Measurements from ENCODE around the gene TMEM131.

The TMEM131 gene

GRCh38 chr2:97796465-97797126 lies 199.2 kb downstream of the TMEM131 start:
- no peak for FAIRE-seq

- no peak for FAIRE-seq
Measured at GRCh38 chr2:97792416-97792815, 203.3 kb downstream of the TMEM131 start.

DNA sequence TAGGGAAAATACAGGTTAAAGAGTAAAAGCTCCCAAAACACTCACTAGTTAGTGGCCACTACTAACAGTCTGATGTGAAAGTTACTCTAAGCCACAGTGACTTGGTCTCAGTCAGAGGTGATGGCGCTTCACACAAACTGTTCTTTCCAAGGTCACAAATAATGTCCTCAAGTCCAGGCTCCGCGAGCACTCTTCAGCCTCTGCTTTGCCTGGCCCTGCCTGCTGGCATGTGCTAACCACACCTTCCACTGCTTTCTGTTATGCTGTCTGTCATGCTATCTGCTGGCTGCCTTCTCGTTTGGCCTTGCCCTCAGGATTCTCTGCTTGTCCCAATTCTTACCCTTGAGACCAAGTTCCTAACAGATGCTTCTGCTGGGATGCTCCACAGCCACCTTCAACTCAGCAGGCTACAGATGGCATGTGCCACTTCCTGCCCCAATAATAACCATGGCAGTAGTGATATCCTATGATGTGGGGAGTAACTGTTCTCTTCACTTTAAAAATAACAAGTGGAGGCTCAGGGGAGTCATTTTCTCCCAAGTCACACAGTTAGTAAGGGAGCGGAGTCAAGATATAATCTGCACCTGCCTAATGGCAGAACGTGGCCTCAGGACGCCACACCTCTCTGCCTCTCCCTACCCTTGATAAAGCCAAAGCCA lies 206.6 kb downstream of the TMEM131 start:
- FAIRE-seq = no peak

DNA sequence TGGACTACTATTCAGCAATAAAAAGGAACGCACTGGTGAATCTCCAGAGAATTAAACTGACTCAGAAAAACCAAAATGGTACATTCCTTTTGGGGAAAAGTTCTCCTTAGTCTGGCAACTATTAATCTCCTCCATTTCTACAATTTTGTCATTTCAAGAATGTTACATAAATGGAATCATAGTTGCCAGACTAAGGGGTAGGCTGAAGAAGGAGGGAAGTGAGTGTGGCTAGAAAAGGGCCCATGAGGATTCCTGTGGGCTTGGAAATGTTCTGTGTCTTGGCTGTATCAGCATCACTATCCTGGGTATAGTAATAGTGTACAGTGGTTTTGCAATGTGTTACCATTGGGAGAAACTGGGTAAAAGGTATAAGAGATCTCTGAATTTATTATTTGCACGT lies 209.9 kb downstream of the TMEM131 start:
- FAIRE-seq = no peak

DNA sequence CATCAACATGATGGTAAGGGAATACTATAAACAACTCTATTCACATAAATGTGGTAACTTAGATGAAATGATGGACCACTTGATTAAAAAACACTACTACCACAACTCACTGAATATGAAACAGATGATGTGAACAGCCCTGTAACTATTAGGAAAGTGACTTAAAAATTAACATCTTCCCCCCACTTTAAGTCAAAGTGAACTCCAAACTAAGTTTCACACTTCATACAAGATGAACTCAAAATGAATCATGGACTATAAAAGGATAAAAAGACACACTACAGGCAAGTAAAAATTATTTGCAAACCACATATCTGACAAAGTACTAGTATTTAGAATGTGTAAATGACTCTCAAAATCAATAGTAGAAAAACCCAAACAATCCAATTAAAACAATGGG lies 210.8 kb downstream of the TMEM131 start:
- no peak for FAIRE-seq

GRCh38 chr2:97781981-97782380 lies 213.8 kb downstream of the TMEM131 start:
- no peak for FAIRE-seq

DNA sequence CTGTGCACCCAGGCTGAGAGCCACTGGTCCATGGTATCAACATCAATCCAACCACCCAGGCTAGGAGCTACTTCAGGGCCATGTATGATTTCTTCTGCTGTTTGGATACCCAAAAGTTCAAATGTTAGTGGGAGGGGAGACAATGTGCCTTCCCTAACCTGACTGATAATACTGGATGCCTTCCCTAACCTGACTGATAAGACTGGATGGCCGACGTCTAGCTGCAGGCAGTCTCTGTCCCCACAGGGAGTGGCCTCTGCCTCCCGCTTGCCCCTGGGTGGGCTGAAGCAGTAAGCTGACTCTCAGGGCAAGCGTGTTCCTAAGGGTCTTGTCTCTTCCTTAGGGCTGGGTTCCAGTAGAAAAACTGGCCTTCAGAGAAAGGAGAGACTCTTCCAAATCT lies 216.6 kb downstream of the TMEM131 start:
- FAIRE-seq = no peak

DNA sequence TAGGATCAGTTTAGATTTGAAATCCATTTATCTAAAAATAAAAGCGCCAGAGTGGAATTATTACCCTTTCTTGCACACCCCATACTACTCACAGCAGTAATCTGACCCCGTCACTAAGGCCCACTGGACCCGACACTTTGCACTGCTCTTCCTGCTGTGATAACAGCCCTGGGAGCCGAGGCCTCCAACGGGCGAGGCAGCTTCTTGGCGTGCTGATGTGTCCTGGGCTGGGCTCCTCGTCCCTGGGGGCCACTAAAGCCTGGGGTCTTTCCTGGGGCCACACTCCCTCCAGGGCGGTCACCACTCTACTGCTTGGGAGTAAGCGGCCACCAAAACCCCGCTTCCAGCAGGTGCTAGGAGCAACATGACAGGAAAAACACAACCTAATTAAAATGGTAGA lies 220.7 kb downstream of the TMEM131 start:
- FAIRE-seq = no peak

- no peak for FAIRE-seq
Measured at GRCh38 chr2:97774425-97774824, 221.3 kb downstream of the TMEM131 start.

DNA sequence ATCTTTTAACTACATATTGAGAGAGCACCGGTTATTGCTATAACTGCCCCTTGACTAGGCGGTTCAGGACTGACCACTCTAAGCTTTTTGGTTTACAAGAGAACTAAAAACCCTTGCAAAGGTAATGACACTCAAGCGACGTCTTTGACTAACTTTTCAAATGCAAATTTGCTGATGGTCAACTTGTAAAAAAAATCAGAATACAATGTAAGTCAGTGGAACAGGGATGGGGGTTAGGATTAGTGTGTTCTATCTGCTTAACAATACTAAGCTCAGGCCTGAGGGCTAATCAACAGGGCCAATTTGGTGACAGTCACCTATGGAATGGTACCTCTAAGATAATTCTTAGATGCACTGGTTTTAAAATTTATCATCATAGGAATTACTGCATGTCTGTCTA lies 225.3 kb downstream of the TMEM131 start:
- FAIRE-seq = no peak

GRCh38 chr2:97769711-97770110 lies 226.0 kb downstream of the TMEM131 start:
- no peak for FAIRE-seq

GRCh38 chr2:97769308-97769707 lies 226.4 kb downstream of the TMEM131 start:
- FAIRE-seq = no peak

DNA sequence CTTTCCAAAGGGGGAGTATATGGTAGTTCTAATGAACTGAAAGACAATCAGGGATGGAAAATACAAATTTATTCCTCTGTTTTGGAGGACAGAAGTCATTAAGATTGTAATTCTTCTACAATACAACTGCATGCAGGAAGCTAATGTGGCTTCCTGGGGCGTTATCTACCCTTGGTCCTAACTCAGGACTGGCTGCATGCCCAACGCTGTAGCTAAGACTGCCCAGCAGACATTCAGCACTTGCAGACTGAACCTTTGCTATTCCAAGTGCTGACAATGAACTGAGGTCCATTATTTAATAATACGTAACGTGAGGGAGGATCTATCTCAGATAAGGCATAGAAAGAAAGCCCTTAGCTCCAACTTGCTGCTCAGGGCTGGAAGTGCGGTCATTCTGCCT lies 229.2 kb downstream of the TMEM131 start:
- no peak for FAIRE-seq

DNA sequence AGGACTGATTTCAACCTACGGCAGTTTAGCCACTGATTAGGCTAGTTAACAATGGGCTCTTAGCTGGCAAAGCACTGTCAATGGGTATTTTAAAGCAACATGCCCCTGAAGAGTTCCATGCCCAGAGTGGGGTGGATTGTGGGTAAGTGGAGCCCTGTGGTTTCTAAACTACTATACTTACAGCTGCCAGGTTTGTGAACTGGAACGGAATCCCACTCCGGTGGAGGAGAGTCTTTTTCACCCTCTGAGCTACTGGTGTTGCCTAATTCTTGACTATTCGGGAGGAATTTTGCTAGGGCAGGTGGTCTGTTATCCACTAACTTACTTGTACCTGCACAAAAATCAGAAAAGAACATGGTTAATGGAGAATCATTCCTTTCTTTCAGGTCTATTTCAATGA lies 229.8 kb downstream of the TMEM131 start:
- no peak for FAIRE-seq

DNA sequence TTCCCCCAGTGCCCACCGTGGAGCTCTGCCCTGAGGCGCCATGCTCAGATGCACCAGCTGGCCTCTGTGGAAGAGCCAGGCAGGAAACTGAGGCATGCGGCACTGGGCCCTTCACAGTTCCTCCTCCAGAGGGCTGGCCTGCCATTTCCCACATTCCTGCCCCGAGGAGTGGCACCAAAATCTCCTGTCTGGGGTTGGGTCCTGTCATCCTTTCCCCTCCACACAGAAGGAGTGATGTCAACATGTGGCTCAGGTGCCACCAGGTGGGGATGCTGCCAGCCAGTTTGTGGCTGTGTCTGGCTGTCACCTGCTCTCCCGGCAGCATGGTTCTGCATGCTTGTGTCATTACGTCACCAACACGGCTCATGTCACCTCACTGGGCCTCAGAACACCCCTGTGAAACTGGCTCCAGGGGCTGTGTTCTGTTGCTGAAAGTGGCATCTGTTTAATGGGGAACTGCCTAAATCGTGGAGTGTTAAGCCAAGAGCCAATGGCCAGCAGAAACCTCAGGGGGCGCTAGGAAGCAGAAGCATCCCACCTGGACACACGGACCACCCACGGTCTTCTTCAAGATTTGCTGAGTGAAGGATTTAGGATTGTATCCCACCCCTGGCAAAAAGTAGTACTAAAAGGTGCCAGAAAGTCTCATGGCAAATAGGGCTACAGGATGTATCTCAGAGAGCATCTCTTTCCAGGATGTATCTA lies 231.0 kb downstream of the TMEM131 start:
- FAIRE-seq = no peak

DNA sequence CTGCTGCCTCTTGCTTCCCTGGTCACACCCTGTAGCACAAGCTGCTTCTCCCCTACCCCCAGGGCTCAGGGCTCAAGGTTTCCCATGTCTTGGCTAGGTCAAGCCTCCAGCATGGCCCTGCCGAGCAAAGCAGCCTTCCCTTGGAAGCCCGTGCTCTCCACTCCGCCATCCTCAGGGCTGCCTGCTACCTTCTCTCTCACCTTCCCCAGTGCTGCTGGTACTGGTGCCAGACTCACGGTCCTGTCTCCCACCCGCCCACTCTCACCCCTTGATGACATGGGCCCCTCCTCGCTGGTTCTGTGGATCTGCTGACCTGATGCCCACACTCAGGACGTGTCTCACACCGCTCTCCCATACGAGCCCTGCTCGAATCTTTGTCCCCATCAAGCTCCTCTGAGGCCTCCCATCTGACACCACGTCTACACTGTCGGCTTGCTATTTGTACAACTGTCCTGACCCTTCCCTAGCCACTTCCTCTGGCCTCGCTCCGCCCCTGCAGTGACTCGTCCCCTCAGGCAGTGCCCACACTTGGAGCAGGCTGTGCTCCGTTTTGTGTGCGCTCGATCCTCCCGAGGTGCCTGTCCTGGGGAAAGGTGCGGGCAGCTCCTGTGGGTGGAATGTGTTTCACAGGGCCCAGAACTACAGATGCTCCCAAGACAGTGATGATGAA lies 232.4 kb downstream of the TMEM131 start:
- FAIRE-seq = no peak

DNA sequence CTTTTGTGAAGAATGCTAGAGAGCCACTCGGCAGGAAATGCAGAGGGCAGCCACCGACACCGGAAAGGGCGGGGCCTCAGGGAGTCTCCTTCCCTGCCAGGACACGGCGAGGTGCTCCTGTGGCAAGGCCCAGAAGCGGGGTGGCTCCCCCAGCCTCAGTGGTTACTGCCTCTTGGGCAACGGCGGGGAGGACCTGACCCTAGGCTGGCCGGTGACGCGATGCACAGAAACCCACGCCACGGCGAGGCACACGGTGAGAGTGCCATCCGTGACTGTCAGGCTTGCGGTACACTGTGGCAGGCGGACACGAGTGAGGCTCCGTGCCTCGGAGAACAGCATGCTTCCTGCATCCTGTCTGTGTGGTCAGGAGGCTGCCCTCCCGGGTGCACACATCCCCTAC lies 234.6 kb downstream of the TMEM131 start:
- no peak for FAIRE-seq

- no peak for FAIRE-seq
Measured at GRCh38 chr2:97760480-97761049, 235.2 kb downstream of the TMEM131 start.

DNA sequence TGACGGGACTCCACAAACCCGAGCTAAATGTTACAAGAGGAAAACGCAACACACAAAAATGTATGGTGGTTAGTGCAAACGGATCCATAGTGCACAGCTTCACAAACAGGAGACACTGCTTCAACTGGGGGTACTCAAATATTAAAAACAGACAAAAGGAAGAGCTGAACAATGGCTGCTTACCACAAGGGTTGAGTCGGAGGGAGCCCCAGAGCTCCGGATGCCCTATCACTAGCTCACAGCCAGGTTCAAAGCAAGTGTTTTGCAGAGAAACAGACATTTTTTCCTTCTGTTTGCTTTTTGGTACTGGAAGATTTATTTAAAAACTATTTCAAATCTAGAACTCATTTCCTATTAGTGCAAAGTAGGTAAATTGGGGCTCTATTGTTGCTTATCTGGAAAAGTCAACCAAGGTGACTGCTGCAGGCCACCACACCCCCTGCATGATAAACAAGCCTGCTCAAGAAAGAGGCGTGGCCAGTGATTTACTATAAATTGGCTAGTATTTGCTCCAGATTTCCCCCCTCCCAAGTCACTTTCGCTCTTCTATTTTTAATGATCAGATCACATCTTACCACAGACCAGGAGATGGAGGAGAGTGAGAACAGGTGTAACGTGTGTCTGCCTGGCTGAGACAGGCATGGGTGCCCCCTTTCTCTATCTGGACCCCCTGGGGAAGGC lies 235.9 kb downstream of the TMEM131 start:
- FAIRE-seq = no peak

DNA sequence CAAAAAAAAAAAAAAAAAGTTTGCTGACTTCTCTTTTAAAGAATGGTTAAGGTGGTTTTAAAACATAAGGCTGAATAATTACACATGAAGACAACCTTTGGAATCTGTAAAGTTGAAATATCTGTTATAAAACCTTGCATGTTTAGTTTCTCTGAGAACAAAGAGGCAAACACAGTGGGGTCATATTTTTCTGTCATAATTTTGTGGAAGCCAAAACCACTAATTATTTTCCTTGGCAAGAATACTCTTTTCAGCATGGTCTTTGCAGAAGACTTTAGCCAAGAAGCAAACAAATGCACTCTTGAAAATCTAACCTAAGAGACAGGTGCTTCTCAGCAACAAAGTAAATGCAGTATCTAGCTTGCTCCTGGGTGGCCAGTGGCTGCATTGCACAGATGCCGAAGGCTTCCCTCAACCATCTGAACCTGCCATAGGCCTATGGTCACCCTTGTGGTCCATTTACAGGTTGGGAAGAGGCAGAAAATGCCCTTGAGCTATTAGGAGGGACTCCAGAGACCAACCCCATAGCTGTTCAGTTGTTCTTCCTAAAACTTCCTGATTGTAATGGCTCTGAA lies 237.5 kb downstream of the TMEM131 start:
- FAIRE-seq = no peak

- no peak for FAIRE-seq
Measured at GRCh38 chr2:97757062-97757461, 238.7 kb downstream of the TMEM131 start.

DNA sequence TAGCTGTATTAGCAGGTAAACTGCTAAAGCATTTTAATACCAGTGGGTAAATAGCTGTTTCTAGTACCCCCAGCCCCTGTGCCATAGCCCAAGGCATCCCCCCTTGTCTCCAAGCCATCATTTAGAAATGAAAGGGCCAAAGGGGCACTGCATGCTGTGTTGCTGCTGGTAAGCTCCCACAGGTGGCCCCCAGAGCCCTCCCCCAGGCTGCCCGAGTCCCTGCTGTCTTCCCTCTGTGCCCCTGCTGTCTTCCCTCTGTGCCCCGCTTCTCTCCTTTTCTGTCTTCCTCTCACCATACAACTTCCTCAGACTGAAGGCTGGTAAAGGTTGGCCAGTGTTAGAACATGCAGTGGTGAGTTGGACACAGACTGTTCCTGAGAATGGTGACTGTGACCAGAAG lies 240.3 kb downstream of the TMEM131 start:
- no peak for FAIRE-seq
